Neural cell (in vitro differentiated cells): Measurements from ENCODE around the gene APOBEC2. TPM values are rescaled to one million over a fixed set of nuclear protein-coding genes. Genes with fewer than 3 reads are reported as not detected.

ENCODE experiments used
- H2AFZ ChIP-seq: fragments of 200-600, 300-800 bp; sonication (generic), shearing (Covaris generic); 2 replicates; pipeline ENCODE4 v1.6.0; 2014; ENCODE audit warnings: low read depth, mild to moderate bottlenecking, antibody characterized with exemption, low read length, moderate library complexity
- H3F3A ChIP-seq: fragments of 200-600 bp; shearing (Covaris generic); 2 replicates; pipeline ENCODE4 v1.6.1; 2016; ENCODE audit warnings: mild to moderate bottlenecking, moderate library complexity, mixed read lengths, antibody characterized with exemption, low read length; ENCODE audit not compliant: insufficient read depth, poor library complexity, severe bottlenecking
- H3K27ac ChIP-seq: fragments of 200-600, 300-800 bp; sonication (generic), shearing (Covaris generic); 2 replicates; pipeline ENCODE4 v1.5.1; 2014; ENCODE audit warnings: mild to moderate bottlenecking, low read length, moderate library complexity
- H3K27me3 ChIP-seq: fragments of 300-800, 200-600 bp; sonication (generic), shearing (Covaris generic); 2 replicates; pipeline ENCODE4 v1.6.0; 2014; ENCODE audit warnings: mild to moderate bottlenecking, low read depth, low read length, moderate library complexity; ENCODE audit not compliant: insufficient read depth
- H3K36me3 ChIP-seq: fragments of 300-800, 200-600 bp; sonication (generic), shearing (Covaris generic); 2 replicates; pipeline ENCODE4 v1.5.1; 2014; ENCODE audit warnings: mild to moderate bottlenecking, antibody characterized with exemption, low read length, moderate library complexity; ENCODE audit not compliant: insufficient read depth
- H3K4me2 ChIP-seq: fragments of 300-800, 200-600 bp; sonication (generic), shearing (Covaris generic); 2 replicates; pipeline ENCODE4 v1.6.0; 2014; ENCODE audit warnings: mild to moderate bottlenecking, low read length
- H3K4me3 ChIP-seq: fragments of 300-800, 200-600 bp; sonication (generic), shearing (Covaris generic); 2 replicates; pipeline ENCODE4 v1.5.1; 2014; ENCODE audit warnings: mild to moderate bottlenecking, low read length, moderate library complexity
- H3K79me2 ChIP-seq: fragments of 200-600 bp; shearing (Covaris generic); replicated peaks from 2 replicates; pipeline ENCODE4 v1.6.0; 2014; ENCODE audit warnings: mild to moderate bottlenecking, low read length, moderate library complexity; ENCODE audit not compliant: insufficient read depth
- H3K9ac ChIP-seq: fragments of 300-800, 200-600 bp; sonication (generic), shearing (Covaris generic); 2 replicates; pipeline ENCODE4 v1.6.1; 2016; ENCODE audit warnings: mild to moderate bottlenecking, low read length, mixed read lengths
- H3K9me2 ChIP-seq: fragments of 200-600 bp; shearing (Covaris generic); 2 replicates; pipeline ENCODE4 v1.6.1; 2016; ENCODE audit warnings: mild to moderate bottlenecking, low read length, mixed read lengths; ENCODE audit not compliant: insufficient read depth
- H3K9me3 ChIP-seq: fragments of 200-600, 300-800 bp; sonication (generic), shearing (Covaris generic); 2 replicates; pipeline ENCODE4 v1.6.1; 2016; ENCODE audit warnings: mild to moderate bottlenecking, mixed run types, low read length, moderate library complexity, mixed read lengths
- H4K20me1 ChIP-seq: fragments of 200-600 bp; shearing (Covaris generic); 2 replicates; pipeline ENCODE4 v1.6.1; 2016; ENCODE audit warnings: mild to moderate bottlenecking, mixed run types; ENCODE audit not compliant: insufficient read depth
- EP300 ChIP-seq: fragments of 450-650 bp; conservative IDR thresholded peaks from 2 replicates; pipeline ENCODE4 v1.6.1; 2014; ENCODE audit warnings: antibody characterized with exemption, mild to moderate bottlenecking, moderate library complexity; ENCODE audit not compliant: poor library complexity, severe bottlenecking
- EZH2 ChIP-seq: fragments of 200-600, 300-800 bp; shearing (Covaris generic), sonication (generic); IDR thresholded peaks from 2 replicates; pipeline ENCODE4 v1.6.1; 2014; ENCODE audit warnings: antibody characterized with exemption, low read length, borderline replicate concordance, mild to moderate bottlenecking; ENCODE audit not compliant: insufficient read depth, poor library complexity, severe bottlenecking
- MXI1 ChIP-seq: fragments of 450-650 bp; conservative IDR thresholded peaks from 2 replicates; pipeline ENCODE4 v1.6.1; 2014; ENCODE audit warnings: antibody characterized with exemption, mild to moderate bottlenecking; ENCODE audit not compliant: poor library complexity, severe bottlenecking
- POLR2AphosphoS5 ChIP-seq: IDR thresholded peaks from 2 replicates; pipeline ENCODE4 v1.6.1; 2012
- RAD21 ChIP-seq: fragments of 450-650 bp; conservative IDR thresholded peaks from 2 replicates; pipeline ENCODE4 v1.6.1; 2014; ENCODE audit warnings: antibody characterized with exemption, mild to moderate bottlenecking, moderate library complexity
- SMC3 ChIP-seq: fragments of 450-650 bp; conservative IDR thresholded peaks from 2 replicates; pipeline ENCODE4 v1.6.1; 2014; ENCODE audit warnings: antibody characterized with exemption, mild to moderate bottlenecking, moderate library complexity; ENCODE audit not compliant: poor library complexity
- TAF1 ChIP-seq: IDR thresholded peaks from 2 replicates; pipeline ENCODE4 v1.6.1; 2012; ENCODE audit warnings: low read depth
- polyA plus RNA-seq: library from polyadenylated mRNA; depleted of rRNA; stranded (reverse); fragments of >200 nt; gene quantifications from 2 replicates; pipeline ENCODE4 v1.2.3, GENCODE V29; 2014
- TF ChIP-seq, protein P1 (sequence below): IDR thresholded peaks from 2 replicates; pipeline ENCODE4 v1.6.1; 2012; ENCODE audit warnings: borderline replicate concordance
- TF ChIP-seq, protein P2 (sequence below): fragments of 450-650 bp; IDR thresholded peaks from 2 replicates; pipeline ENCODE4 v1.5.1; 2014; ENCODE audit warnings: antibody characterized with exemption, mild to moderate bottlenecking, moderate library complexity; ENCODE audit not compliant: poor library complexity, severe bottlenecking

The APOBEC2 gene
- polyA plus RNA-seq, 1 donor from 2014 or later: not detected

- H3K79me2 ChIP-seq: peaks cover 45% of the 10 kb centered on the region
Observed at GRCh38 chr6:41073203-41073967, 20.4 kb downstream of the APOBEC2 start.

GRCh38 chr6:41073968-41074691, 21.1 kb downstream of the APOBEC2 start:
- Histone ChIP-seq H3K4me3 (peak overlapping the region; percentile 89), H3K27ac (peak overlapping the region; percentile 95), H2AFZ (peak overlapping the region; percentile 62), H4K20me1 (no peaks in the 10 kb centered on the region), H3K79me2 (peaks cover 49% of the 10 kb centered on the region), H3F3A (peaks cover 4% of the 10 kb centered on the region), H3K9me3 (no peaks in the 10 kb centered on the region), H3K9me2 (no peaks in the 10 kb centered on the region), H3K27me3 (no peaks in the 10 kb centered on the region), H3K4me2 (peak overlapping the region; percentile 92), H3K9ac (peak overlapping the region; percentile 98), H3K36me3 (peaks cover 4% of the 10 kb centered on the region)
- TF ChIP-seq EP300: no peak
- no peak for TF ChIP-seq MXI1
- TF ChIP-seq RAD21: no peak
- TF ChIP-seq, protein P1, sequence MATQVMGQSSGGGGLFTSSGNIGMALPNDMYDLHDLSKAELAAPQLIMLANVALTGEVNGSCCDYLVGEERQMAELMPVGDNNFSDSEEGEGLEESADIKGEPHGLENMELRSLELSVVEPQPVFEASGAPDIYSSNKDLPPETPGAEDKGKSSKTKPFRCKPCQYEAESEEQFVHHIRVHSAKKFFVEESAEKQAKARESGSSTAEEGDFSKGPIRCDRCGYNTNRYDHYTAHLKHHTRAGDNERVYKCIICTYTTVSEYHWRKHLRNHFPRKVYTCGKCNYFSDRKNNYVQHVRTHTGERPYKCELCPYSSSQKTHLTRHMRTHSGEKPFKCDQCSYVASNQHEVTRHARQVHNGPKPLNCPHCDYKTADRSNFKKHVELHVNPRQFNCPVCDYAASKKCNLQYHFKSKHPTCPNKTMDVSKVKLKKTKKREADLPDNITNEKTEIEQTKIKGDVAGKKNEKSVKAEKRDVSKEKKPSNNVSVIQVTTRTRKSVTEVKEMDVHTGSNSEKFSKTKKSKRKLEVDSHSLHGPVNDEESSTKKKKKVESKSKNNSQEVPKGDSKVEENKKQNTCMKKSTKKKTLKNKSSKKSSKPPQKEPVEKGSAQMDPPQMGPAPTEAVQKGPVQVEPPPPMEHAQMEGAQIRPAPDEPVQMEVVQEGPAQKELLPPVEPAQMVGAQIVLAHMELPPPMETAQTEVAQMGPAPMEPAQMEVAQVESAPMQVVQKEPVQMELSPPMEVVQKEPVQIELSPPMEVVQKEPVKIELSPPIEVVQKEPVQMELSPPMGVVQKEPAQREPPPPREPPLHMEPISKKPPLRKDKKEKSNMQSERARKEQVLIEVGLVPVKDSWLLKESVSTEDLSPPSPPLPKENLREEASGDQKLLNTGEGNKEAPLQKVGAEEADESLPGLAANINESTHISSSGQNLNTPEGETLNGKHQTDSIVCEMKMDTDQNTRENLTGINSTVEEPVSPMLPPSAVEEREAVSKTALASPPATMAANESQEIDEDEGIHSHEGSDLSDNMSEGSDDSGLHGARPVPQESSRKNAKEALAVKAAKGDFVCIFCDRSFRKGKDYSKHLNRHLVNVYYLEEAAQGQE: no peak
- TF ChIP-seq SMC3: no peak

More at GRCh38 chr6:41073203-41073967, 20.4 kb downstream of the APOBEC2 start:
- no peaks in the 10 kb centered on the region for H3K9me2 ChIP-seq
- no peaks in the 10 kb centered on the region for H3K27me3 ChIP-seq
- peak overlapping the region; percentile 89 for H3K4me3 ChIP-seq
- peak overlapping the region; percentile 92 for H3K4me2 ChIP-seq
- H2AFZ ChIP-seq: peak overlapping the region; percentile 62
- no peaks in the 10 kb centered on the region for H3K9me3 ChIP-seq
- no peaks in the 10 kb centered on the region for H4K20me1 ChIP-seq
- no peaks in the 10 kb centered on the region for H3K36me3 ChIP-seq
- peaks cover 4% of the 10 kb centered on the region for H3F3A ChIP-seq
- H3K9ac ChIP-seq: peak overlapping the region; percentile 98
- H3K27ac ChIP-seq: peak overlapping the region; percentile 95
- TF ChIP-seq RAD21: peak; percentile 60
- peak; percentile 67 for TF ChIP-seq SMC3
- TF ChIP-seq, protein P2, sequence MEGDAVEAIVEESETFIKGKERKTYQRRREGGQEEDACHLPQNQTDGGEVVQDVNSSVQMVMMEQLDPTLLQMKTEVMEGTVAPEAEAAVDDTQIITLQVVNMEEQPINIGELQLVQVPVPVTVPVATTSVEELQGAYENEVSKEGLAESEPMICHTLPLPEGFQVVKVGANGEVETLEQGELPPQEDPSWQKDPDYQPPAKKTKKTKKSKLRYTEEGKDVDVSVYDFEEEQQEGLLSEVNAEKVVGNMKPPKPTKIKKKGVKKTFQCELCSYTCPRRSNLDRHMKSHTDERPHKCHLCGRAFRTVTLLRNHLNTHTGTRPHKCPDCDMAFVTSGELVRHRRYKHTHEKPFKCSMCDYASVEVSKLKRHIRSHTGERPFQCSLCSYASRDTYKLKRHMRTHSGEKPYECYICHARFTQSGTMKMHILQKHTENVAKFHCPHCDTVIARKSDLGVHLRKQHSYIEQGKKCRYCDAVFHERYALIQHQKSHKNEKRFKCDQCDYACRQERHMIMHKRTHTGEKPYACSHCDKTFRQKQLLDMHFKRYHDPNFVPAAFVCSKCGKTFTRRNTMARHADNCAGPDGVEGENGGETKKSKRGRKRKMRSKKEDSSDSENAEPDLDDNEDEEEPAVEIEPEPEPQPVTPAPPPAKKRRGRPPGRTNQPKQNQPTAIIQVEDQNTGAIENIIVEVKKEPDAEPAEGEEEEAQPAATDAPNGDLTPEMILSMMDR: peak; percentile 75
- peak; percentile 74 for TF ChIP-seq MXI1
- peak; percentile 43 for TF ChIP-seq TAF1
- TF ChIP-seq POLR2AphosphoS5: peak; percentile 64
- TF ChIP-seq, protein P1: no peak
- no peak for TF ChIP-seq EZH2
- TF ChIP-seq EP300: peak; percentile 67
